NCI-H1436 treated with DMSO at 0.1 percent for 48 hours (cell line): ENCODE measurements around the gene ATXN7L1.

Experiments used
- DNase-seq: peaks from one replicate; lab custom pipeline; 2025; lab: John Stamatoyannopoulos, UW

Gene ATXN7L1

GRCh38 chr7:105778956-105779355 is 97.4 kb downstream of the ATXN7L1 start:
- no peak for DNase-seq

- no peak for DNase-seq
Measured at GRCh38 chr7:105776986-105777910, 99.2 kb downstream of the ATXN7L1 start.

GRCh38 chr7:105776068-105776790 is 100.2 kb downstream of the ATXN7L1 start:
- no peak for DNase-seq

- DNase-seq, result no peak
Measured at GRCh38 chr7:105775580-105775979, 100.8 kb downstream of the ATXN7L1 start.

- DNase-seq, result no peak
Measured at GRCh38 chr7:105773030-105773460, 103.4 kb downstream of the ATXN7L1 start.

DNA sequence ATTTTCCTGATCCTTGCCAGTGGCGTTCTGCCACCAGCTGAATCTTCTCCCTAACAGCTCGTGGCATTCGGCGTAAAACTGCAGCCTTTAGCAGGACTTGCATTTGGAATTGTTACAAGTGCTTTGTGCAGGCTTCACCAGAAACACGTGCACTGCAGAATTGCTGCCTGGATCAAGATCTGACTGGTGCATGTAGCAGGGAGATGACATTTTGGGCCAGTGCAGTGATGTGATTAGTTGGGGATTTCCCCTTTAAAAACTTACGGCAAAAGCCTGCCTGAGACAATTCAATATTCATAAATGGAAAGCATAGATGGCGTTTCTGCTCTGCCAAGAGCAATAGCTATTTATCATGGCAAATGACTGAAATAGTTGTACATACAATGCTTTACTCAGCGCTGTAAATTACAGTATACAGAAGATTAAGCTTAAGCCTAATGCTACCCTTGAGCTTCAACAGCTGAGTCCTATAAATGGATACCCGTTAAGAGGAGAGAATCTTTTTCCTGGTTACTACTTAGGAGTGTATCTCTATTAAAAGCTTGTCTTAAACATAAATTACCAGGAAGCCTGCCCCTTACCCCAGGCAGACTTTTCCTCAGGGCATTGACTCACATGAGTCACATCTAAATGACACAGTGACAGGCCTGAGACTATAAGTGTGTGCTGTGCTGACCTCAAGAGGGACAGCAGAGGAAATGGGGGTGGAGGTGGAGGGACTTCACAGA is 106.3 kb downstream of the ATXN7L1 start:
- DNase-seq, result no peak

DNA sequence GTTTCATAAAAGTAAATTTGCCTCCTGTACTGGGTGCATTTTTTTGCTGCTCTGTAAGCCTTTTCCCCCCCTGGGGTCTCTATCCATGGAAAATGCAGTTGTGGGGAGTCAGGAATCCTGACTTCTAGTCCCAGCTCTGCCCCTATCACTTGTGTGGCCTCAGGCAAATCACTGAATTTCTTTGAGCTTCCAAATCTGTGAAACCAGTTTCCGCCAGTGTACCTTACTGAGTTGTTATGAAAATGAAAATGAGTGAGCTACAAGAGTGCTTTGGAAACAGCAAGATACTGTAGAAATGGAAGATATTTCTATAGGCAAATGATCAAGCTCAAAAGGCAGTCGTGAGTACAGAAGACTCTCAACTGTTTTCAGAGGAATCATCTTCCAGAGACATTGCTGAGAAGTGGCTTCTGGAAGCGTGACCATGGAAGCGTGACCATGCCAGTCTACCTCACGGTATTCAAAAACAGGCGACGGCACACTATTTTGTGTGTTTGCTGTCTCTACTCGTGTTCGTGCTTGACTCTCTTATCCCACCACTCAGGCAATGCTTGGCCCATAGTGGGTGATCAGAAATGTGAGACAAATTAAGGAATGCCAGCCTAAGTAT is 107.4 kb downstream of the ATXN7L1 start:
- DNase-seq, result no peak

- no peak for DNase-seq
Measured at GRCh38 chr7:105768117-105768516, 108.3 kb downstream of the ATXN7L1 start.

- no peak for DNase-seq
Measured at GRCh38 chr7:105766421-105767073, 109.9 kb downstream of the ATXN7L1 start.

- DNase-seq, result no peak
Measured at GRCh38 chr7:105765846-105766245, 110.6 kb downstream of the ATXN7L1 start.

GRCh38 chr7:105764506-105764905 is 111.9 kb downstream of the ATXN7L1 start:
- DNase-seq, result no peak

- DNase-seq, result no peak
Measured at GRCh38 chr7:105760551-105761447, 115.6 kb downstream of the ATXN7L1 start.

GRCh38 chr7:105759670-105760550 is 116.5 kb downstream of the ATXN7L1 start:
- no peak for DNase-seq

DNA sequence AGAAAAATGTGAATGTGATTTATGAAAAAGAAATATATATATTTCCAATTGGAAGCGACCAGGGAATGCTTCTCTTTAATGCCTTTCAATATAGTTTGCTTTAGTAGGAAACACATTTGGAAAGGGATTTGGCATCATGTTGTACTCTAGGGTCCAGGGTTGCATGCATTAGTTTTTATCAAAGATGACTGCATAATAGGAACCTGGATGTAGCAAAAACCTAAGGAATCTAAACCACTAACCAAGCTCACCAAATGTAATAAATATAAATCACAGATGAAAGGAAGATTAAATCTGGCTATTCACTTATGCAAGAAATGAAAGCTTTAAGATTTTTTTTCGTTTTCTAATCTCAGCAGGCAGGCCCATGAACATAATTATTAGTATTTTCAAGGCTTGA is 120.0 kb downstream of the ATXN7L1 start:
- DNase-seq, result no peak

- DNase-seq, result no peak
Measured at GRCh38 chr7:105752671-105753275, 123.6 kb downstream of the ATXN7L1 start.

DNA sequence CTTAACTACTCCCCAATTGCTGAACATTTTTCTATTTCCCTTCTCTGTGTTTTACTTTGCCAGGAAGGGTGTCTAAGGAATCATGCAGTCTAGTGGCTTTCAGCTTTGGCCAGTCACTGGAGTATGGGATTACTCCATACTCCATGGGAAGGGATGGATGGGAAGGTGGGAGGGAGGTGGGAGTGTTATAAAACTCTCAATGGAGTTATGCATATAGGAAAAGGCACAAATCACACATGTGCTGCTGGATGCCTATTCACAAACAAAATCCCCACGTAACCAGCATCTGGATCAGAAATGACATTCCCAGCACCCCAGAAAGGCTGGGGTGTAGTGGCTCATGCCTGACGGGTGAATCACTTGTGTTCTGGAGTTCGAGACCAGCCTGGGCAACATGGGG is 125.3 kb downstream of the ATXN7L1 start:
- DNase-seq, result no peak

DNA sequence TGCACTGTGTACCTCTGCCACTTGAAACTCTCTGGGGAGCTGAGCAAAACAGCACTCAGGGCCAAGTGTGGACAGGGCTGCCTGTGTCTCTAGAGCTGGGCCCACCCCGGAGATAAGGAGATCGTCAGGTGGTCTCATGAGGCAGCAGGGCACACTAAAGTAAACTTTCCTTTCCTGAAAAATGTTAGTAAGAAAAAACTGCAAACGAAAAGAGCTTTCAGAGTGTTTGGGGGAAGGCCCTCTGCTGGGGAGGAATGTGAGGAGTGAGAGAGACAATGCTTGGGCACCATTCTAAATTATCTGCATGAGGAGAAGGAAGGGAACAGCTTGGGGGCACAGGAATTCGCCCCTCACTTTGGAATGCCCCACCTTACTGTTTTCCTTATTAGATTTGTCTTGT is 127.7 kb downstream of the ATXN7L1 start:
- no peak for DNase-seq

DNA sequence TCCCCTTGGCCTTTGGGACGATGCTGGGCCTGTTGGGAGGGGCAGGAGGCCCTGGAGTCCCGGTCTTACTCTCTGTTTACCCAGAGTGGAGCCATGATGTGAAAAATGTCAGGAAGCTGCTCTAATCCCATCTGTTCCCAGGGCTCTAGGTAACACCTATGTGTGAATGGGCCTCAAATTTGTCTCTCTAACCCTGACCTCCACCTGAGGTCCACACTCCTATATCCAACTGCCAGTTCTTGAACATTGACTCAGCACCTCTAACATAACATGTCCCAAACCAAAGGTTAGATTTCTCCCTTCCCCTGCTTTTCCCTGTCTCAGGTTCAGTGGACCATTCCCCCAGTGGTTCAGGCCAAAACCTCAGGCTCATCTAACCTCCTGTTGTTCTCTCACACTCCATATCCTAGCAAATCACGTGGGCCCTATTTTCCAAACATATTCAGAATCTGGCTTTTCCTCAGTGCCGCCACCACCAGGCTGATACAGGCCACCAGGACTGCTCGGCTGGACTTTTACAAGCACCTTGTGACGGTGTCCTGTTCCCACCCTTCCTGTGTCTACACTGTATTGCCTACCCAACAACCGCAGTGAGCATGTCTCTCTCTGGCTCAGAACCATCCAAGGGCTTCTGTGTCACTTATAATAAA is 130.6 kb downstream of the ATXN7L1 start:
- DNase-seq, result no peak
